HG03108 (cell line): Measurements from ENCODE around the gene SMURF2.
A peak's percentile ranks its signal among the peaks of the same experiment; 100 is the strongest.
"Not testable (repeated sequence)": the region's sequence is repeated elsewhere in the genome, so short reads cannot be mapped to it uniquely, and the experiment has no call there.

Experiments used
- ATAC-seq: cut with Tn5 transposase; IDR thresholded peaks from one replicate; pipeline ENCODE4 v1.9.1; 2021; ENCODE audit warnings: moderate library complexity; ENCODE audit not compliant: unreplicated experiment

SMURF2 gene

DNA sequence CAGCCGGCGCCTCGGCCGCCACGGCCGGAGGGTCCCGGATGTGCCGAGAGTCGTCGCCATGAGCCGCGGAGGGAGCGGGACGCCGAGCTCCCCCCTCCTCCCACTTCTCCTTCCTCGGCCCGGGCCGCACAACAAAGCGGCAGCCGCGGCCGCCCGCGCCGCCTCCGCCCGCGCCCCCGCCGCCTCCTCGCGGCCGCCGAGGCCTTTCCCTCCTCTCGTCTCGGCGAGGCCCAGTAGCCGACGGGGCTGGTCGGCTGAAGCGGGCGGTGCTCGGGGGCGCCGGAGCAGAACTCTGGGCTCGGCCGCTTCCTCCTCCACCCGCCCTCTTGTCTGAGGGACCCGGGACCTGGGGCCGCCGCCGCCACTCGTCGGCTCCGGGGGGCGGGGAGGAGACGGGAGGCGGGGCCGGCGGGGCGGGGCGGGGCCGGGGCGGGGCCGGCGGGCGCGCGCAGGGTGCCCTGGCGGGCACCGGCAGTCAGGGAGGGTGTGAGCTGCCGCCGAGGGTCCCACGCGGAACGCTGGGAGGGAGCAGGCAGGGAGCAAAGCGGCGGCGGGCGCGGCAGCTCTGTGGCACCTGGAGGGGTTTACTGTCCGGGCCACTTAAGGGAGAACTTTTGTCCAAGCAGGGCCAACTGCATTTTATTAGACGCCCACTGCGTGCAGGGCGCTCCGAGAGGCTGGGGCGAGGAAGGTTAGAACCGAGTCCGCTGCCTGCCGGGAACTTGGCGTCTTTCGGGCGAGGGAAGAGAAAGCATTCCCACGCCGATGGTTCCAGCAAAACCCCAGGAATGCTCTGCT is at the start of gene SMURF2:
TSS of gene SMURF2 (minus strand) at position 332 of the 798 bp plus-strand sequence. CDS start 427 bp downstream, outside the sequence.
- peak; percentile 80 for ATAC-seq

DNA sequence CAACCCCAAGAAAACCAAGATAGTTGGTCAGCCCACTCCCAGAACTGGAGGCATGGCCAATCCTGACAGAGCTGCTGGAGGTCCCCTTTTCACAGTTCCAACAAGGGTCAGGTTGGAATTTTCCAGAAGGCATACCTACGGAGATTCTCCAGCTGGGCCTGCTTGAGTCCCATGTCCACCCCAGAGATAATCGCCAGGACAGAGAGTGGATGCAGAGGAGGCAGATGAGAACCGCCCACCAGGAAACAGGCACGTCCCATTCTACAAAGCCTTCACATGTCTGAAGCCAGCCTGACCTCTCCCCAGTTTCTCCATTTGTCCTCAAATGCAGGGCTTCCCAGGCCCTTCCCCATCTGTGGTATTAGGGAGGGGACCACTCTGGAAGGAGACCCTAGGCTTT is 47.4 kb upstream of the SMURF2 start:
- no peak for ATAC-seq

DNA sequence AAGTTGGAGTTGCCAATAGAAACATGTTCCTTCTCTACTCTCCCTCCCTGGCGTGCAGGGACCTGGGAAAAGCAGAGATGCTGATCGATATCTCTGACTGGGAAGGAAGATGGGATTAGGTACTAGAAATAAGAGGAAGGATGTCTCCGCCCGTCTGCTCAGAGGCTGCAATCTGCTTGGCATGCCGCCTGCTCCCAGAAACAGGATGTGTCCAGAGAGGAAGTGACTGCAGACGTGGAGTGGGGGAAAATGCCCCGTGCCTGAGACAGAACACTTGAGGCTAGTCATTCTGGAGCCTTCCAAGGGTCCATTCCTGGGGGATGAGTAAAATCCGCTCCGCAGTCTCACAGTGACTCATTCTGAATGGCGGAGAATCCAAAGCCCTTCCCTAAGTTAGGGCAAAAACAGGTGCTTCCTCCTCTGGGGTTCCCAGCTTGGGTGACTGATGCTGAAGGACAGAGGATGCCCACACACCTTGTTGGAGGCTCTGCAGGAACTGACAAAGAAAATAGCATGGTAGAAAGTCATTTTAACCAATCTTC is 45.0 kb upstream of the SMURF2 start:
- no peak for ATAC-seq

DNA sequence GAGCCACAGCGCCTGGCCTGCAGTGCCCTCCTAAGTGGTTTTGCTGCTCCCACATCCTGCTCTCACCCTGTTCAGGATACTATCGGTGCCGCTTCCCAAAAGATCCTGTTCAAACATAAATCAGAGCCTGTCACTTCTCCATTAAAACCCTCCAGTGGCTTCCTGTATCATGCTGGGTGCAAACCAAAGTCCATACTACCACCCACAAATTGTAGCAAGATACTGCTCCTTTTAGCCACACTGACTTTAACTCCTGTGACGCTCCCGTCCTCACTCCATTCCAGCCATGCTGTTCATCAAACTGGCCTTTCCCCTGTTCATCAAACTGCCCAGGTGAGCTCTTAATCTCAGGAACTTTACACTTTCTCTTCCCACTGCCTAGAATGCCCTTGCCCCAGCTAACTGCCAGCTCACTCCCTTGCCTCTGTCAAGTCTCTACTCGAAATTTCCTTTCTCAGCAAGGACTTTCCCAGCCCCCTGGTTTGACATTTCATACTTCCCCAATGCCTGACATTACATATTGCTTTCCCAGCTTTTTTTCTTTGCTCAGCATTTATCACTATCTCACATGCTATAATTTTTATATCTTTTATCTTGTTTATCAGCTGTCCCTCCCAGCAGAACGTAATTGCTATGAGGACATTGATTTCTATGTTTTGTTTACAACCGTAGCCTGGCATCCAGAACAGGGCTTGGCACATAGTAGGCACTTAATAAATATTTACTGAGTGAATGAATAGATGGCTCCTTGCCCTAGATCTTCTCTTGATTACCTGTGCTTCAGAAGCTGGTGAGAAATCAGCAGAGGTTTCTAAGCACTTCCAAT is 44.3 kb upstream of the SMURF2 start:
- ATAC-seq: no peak

DNA sequence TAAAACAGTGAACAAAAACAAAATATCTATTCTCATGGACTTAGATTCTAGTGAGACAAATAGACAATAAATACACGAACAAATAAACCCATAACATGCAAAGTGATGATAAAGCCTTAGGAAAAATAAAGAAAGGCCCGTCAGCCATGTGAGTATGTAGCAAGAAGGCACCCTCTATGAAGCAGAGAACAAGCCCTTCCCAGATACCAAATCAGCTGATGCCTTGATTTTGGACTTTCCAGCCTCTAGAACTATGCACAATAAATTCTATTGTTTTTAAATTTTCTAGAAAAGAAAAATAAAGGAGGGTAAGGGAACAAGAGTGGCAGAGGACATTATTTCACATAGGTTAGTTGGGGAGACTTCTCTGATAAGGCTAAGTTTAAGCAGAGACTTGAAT is 40.7 kb upstream of the SMURF2 start:
- no peak for ATAC-seq

DNA sequence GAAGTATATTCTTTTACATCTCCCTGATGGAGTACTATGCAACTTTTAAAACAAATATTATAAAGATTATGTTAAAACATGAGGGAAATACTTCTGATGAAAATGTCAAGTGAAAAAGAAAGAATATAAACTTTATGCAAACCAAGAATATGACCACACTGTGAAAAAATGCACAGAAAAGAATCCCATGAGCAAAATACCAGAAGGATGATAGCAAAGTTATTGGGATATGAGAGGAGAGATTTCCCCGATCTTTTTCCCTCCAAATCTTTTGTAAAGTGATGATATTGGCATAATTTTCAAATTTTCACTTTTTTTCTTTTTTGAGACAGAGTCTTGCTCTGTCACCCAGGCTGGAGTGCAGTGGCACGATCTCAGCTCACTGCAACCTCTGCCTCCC is 36.6 kb upstream of the SMURF2 start:
- no peak for ATAC-seq

DNA sequence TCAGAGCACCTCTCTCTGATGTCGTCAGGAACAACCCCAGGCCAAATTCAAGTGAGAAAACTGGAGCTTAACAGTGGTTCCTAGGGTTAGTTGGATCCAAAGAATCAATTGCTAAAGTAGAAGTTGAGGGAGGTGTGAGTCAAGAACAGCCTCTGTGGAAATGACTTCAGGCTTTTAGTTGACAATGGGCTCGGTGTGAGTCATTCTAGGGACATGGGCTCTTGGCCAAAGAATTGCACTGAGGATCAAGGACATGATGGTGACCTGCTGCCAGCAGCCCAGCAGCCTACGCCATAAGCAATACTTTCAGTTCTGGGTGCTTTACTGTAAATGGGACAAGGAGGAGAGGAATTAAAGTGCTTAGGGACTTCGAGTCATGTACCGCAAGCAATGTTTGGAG is 32.1 kb upstream of the SMURF2 start:
- ATAC-seq: no peak

DNA sequence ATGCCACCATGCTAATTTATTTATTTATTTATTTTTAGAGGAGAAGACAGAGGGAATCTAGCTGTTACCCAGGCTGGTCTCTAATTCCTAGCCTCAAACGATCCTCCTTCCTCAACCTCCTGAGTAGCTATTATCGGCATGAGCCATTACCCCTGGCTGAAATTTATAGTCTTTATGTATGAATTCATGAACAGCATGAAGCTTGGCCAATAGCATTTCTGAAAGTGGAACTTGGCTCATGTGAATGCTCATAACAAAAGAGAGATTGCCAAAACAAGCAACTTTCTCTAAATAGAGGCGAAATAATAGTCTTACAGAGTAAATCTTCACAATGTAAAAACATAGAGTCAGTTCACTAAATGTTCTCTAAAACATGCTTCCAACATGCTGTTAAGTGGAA is 30.1 kb upstream of the SMURF2 start:
- no peak for ATAC-seq

DNA sequence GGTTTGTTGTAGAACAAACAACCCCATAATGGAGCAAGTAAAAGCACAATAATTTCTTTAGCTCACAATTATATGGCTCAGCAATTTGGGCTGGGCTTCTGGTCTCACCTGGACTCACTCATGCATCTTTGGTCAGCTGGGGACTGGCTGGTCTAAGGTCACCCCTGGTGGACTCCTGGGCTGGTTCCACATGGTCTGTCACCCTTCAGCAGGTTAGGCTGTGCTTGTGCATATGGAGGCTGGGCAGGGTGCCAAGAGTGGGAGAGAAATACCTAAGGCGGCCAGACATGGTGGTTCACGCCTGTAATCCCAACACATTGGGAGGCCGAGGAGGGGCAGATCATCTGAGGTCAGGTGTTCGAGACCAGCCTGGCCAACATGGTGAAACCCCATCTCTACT is 27.0 kb upstream of the SMURF2 start:
- no peak for ATAC-seq

DNA sequence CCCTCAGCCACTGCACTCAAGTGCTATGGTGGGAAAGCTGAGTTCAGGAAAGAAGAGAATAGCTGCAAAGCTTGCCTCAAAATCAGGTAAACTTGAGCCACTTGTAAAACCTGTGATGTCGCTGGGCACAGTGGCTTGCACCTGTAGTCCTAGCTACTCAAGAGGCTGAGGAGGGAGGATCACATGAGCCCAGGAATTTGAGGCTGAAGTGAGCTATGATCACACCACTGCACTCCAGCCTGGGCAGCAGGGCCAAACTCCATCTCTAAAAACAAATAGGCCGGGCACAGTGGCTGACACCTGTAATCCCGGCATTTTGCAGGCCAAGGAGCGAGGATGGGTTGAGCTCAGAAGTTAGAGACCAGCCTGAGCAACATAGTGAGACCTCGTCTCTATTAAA is 26.4 kb upstream of the SMURF2 start:
- no peak for ATAC-seq

DNA sequence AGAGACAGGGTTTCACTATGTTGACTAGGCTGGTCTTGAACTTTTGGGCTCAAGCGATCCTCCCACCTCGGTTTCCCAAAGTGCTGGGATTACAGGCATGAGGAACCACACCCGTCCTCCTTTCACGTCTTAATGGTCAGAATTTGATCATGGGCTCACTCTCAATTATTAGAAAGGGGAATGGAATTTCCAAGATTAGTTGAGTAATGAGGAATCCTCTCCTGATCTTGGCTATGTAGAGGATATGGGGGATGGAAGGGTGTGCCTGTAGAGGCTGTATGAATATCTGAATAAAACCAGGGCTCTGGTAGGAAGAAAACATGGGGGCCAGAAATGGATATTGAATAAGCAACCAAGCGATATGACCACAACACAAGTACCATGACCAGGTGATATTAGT is 25.9 kb upstream of the SMURF2 start:
- ATAC-seq: no peak

DNA sequence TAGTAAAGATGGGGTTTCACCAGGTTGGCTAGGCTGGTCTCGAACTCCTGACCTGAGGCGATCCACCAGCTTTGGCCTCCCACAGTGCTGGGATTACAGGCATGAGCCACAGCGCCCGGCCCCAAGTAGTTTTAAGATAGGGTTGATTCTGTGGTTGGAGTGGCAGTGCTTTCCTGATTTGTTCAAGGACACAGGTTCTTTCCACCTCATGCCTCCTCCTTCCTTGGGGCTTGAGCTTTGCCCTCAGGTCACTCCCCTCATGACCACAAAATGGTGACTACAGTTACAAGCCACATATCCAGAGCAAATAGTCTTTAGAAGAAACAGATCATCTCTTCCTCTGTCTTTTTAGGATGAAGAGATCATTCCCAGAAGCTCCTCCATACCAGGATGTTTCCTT is 25.3 kb upstream of the SMURF2 start:
- ATAC-seq: no peak

DNA sequence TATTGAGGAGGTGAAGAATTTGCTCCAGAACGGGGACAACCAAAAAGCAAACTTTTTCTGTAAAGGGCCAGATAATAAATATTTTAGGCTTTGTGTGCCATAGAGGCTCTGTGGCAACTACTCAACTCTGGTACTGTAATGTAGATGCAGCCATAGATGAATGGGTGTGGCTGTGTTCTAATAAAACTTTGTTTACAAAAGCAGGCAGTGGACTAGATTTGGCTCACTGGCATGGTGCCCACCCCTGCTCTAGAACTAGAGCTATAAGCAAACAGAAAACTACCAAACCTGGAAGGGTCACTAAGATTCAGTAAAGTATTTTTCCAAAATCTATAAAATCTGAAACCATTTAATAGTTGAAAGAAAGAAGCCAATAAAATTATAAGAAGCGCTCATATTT is 24.6 kb upstream of the SMURF2 start:
- ATAC-seq: no peak

DNA sequence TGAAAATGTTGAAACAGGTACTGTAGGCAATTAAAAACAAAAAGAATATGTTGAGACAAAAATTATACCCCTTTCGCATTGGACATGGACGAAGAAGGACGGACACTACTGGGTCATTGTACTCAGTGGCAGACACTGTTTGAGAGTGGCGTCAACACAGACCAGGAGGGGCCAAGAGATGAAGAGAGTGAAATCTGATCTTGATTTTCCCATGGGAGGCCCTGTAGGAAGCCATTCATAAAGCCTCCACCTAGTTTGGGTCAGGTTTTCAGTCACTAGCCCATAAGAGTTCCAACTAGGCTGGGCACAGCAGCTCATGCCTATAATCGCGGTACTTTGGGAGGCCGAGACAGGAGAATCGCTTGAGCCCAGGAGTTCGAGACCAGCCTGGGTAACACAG is 23.6 kb upstream of the SMURF2 start:
- no peak for ATAC-seq

DNA sequence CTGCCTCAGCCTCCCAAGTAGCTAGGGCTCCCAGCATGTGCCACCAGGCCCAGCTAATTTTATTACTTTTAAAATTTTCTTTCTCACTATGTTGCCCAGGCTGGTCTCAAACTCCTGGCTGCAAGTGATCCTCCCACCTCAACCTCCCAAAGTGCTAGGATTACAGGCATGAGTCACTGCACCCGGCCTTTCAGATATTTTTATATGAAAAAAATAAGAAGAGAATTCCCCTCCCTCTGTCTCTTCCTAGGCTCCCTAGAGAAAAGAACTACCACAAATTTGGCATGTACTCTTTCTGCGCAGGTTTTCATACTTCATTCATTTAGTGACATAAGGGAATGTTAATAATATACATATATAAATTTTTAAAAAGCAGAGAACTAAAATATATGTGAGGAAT is 21.7 kb upstream of the SMURF2 start:
- no peak for ATAC-seq

DNA sequence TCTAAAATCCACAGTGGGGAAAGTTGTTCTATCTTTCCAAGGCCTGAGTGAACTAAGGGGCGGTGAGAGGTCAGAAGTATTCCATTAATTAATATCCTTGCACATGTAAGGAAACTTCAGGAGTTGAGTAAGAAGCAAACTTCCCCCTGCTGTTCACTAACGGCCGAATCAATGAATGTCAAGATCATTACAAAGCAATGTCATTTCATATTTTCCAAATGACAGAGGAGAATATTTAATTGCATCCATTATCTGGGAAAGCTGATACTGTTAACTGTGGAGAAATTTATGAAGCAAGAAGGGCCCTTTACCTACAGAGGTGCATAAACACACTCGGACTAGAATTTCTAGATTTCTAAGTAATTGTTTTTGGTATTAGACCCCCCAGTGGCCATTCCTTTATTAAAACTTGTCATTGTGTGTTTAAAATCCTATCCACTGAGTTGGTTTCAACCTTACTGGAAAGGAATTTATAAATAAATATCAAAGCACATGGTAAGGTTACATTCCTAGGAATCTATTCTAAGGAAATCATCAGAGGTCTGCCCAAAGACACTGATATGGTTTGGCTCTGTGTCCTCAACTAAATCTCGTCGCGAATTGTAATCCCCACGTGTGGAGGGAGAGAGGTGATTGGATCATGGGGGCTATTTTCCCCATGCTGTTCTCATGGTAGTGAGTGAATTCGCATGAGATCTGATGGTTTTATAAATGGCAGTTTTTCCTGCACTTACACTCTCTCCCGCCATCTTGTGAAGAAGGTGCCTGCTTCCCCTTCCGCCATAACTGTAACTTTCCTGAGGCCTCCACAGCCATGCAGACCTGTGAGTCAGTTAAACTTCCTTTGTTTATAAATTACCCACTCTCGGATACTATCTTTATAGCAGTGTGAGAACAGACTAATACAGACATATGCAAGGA is 20.4 kb upstream of the SMURF2 start:
- ATAC-seq: no peak

DNA sequence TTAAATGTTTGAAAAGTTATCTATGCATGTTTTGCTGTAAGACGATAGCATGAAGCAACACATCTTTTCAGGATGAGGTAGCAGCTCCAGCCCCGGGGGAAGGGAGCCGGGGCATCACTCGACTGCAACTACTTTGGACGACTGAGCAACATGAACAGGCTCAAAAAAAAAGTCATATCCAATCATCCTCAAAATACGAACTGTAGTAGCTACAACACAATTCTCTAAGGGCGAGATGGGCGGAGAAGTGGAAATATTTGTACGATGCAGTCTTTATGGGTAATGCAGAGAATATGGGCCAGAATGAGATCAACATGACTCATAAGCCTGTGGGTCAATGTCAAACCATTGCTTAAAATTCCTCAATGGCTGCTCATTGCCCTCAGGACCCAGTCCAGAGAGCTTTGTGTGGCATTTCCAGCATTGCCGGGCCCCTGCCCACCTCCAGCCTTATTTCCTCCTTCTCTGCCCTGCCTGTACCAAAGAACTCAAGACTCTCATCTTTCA is 17.7 kb upstream of the SMURF2 start:
- no peak for ATAC-seq

DNA sequence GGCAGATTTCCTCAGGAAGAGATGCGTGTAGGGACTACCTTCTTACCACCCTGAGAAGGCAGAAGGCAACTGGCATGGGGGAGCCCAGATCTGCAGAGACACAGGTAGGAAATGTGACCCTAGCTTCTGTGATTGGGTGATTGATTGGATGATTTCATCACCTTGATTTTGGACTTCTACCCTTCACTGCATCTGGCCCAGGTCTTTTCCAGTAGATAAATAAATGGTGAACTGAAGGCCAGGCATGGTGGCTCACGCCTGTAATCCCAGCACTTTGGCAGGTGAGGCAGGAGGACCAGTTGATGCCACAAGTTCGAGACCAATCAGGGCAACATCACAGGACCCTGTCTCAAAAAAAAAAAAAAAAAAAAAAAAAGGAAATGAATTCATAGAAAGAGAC is 14.7 kb upstream of the SMURF2 start:
- no peak for ATAC-seq

DNA sequence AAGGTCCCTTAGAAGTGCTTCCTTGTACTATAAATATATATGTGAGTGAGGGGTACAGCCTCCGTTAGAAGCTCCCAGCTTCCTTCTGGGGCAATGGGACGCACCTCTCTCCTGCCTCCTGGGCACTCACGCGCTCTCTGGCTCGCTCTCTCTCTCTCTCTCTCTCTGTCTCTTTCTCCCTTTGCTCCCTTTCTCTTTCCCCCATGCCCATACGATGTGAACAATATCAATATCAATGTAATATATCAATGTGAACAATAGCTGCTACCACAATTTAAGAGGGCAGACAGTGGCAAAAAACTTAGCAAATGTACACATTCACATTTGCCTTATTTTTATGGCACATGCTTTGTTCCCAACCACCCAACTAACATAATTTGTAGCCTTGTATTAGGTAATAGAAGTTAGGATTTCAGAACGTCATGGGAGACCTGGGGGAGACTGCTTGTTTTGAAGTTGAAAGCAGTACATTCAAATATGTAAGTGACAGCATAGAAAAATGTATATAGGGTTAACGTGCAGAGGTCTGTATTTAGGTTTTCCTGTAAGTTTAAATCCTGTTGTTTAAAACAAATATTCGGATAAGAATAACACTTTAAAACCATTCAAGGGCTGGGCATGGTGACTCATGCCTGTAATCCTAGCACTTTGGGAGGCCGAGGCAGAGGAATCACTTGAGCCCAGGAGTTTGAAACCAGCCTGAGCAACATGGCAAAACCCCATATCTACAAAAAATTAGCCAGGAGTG is 8.9 kb upstream of the SMURF2 start:
- ATAC-seq: not testable (repeated sequence)
